Neural progenitor cell (in vitro differentiated cells): Measurements from ENCODE around the gene YTHDF1. TPM values are rescaled to one million over a fixed set of nuclear protein-coding genes. Genes with fewer than 3 reads are reported as not detected.

Experiments used
- DNase-seq: peaks from one replicate; pipeline ENCODE4 v3.0.0-alpha.2; 2016; ENCODE audit warnings: low spot score
- H2AFZ ChIP-seq: fragments of 200-600 bp; sonication (generic); replicated peaks from 2 replicates; pipeline ENCODE4 v1.6.1; 2016; ENCODE audit warnings: antibody characterized with exemption
- H3F3A ChIP-seq: fragments of 200-600 bp; sonication (generic); 2 replicates; pipeline ENCODE4 v1.6.1; 2016; ENCODE audit warnings: antibody characterized with exemption, low read depth
- H3K27ac ChIP-seq: fragments of 200-600 bp; sonication (generic); 2 replicates; pipeline ENCODE4 v1.5.1; 2016; ENCODE audit warnings: mild to moderate bottlenecking
- H3K27me3 ChIP-seq: fragments of 200-600 bp; sonication (generic); 2 replicates; pipeline ENCODE4 v1.6.1; 2016; ENCODE audit warnings: mild to moderate bottlenecking, moderate library complexity
- H3K36me3 ChIP-seq: fragments of 200-600 bp; sonication (generic); 2 replicates; pipeline ENCODE4 v1.5.1; 2016
- H3K4me1 ChIP-seq: fragments of 200-600 bp; sonication (generic); 2 replicates; pipeline ENCODE4 v1.6.1; 2016; ENCODE audit warnings: mixed run types
- H3K4me2 ChIP-seq: fragments of 200-600 bp; sonication (generic); 2 replicates; pipeline ENCODE4 v1.6.1; 2016
- H3K4me3 ChIP-seq: fragments of 200-600 bp; sonication (generic); 2 replicates; pipeline ENCODE4 v1.5.1; 2016
- H3K79me2 ChIP-seq: fragments of 200-600 bp; sonication (generic); 2 replicates; pipeline ENCODE4 v1.6.1; 2016; ENCODE audit warnings: low read depth
- H3K9ac ChIP-seq: fragments of 200-600 bp; sonication (generic); 2 replicates; pipeline ENCODE4 v1.6.1; 2016
- H3K9me3 ChIP-seq: fragments of 200-600 bp; sonication (generic); 2 replicates; pipeline ENCODE4 v1.5.1; 2016; ENCODE audit warnings: low read depth
- H4K20me1 ChIP-seq: fragments of 200-600 bp; sonication (generic); 2 replicates; pipeline ENCODE4 v1.6.1; 2016; ENCODE audit warnings: low read depth
- H3K27ac Mint-ChIP-seq: 3 replicates; pipeline ENCODE4 v1.8.0; 2021; ENCODE audit warnings: mixed read lengths
- H3K27me3 Mint-ChIP-seq: 2 replicates; pipeline ENCODE4 v1.8.0; 2022; ENCODE audit warnings: low read depth, mild to moderate bottlenecking, inconsistent platforms, moderate library complexity, mixed read lengths; ENCODE audit not compliant: insufficient read depth
- H3K36me3 Mint-ChIP-seq: 3 replicates; pipeline ENCODE4 v1.8.0; 2021; ENCODE audit warnings: mixed read lengths
- H3K4me1 Mint-ChIP-seq: 3 replicates; pipeline ENCODE4 v1.8.0; 2021; ENCODE audit warnings: mixed read lengths
- H3K4me3 Mint-ChIP-seq: 3 replicates; pipeline ENCODE4 v1.8.0; 2021; ENCODE audit warnings: mild to moderate bottlenecking, moderate library complexity, mixed read lengths
- H3K9me3 Mint-ChIP-seq: 3 replicates; pipeline ENCODE4 v1.8.0; 2020; ENCODE audit warnings: mixed read lengths
- EZH2 ChIP-seq: fragments of 200-600 bp; sonication (generic); IDR thresholded peaks from 2 replicates; pipeline ENCODE4 v1.6.1; 2017; ENCODE audit warnings: antibody characterized with exemption, mild to moderate bottlenecking, moderate library complexity
- EZH2phosphoT487 ChIP-seq: fragments of 200-600 bp; sonication (generic); IDR thresholded peaks from 2 replicates; pipeline ENCODE4 v1.6.1; 2017; ENCODE audit warnings: antibody characterized with exemption
- total RNA-seq: library from RNA; depleted of rRNA; stranded (reverse); fragments of >200 nt; gene quantifications from 2 replicates; pipeline ENCODE4 v1.2.3, GENCODE V29; 2015; ENCODE audit warnings: low replicate concordance
- TF ChIP-seq, protein P1 (sequence below): fragments of 200-600 bp; sonication (generic); IDR thresholded peaks from 2 replicates; pipeline ENCODE4 v1.5.1; 2017; ENCODE audit warnings: antibody characterized with exemption, mild to moderate bottlenecking

Gene YTHDF1
- total RNA-seq, 1 donor from 2014 or later: 28.1 TPM

DNA sequence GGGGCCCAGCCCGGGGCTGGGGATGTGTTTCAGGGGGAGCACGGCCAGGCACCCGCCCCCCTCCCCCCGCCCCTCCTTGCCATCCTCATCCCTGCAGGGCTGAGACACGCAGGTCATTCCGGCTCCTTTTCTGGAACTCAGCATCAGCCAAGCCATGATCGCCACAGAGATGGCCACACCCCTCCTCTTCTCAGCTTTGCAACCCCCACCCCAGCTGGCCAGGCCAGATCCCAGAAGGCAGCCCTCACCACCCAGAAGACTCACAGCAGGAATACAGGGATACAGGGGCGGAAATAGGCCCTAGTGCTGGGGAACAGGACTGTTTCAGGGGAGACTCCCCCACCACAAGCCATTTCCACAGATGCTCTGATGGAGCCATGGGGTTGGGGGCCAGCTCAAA is 33.5 kb downstream of the YTHDF1 start:
- TF ChIP-seq EZH2 (no peak), EZH2phosphoT487 (no peak)
- TF ChIP-seq, protein P1, sequence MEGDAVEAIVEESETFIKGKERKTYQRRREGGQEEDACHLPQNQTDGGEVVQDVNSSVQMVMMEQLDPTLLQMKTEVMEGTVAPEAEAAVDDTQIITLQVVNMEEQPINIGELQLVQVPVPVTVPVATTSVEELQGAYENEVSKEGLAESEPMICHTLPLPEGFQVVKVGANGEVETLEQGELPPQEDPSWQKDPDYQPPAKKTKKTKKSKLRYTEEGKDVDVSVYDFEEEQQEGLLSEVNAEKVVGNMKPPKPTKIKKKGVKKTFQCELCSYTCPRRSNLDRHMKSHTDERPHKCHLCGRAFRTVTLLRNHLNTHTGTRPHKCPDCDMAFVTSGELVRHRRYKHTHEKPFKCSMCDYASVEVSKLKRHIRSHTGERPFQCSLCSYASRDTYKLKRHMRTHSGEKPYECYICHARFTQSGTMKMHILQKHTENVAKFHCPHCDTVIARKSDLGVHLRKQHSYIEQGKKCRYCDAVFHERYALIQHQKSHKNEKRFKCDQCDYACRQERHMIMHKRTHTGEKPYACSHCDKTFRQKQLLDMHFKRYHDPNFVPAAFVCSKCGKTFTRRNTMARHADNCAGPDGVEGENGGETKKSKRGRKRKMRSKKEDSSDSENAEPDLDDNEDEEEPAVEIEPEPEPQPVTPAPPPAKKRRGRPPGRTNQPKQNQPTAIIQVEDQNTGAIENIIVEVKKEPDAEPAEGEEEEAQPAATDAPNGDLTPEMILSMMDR: no peak
- Histone ChIP-seq H3K79me2 (no peaks in the 10 kb centered on the region), H3K27ac (no peak overlapping the region), H3K9ac (no peak overlapping the region), H2AFZ (no peak overlapping the region), H4K20me1 (peaks cover 37% of the 10 kb centered on the region), H3K4me3 (no peak overlapping the region), H3K9me3 (no peaks in the 10 kb centered on the region), H3K27me3 (peaks cover 23% of the 10 kb centered on the region), H3K4me2 (no peak overlapping the region), H3F3A (peaks cover 38% of the 10 kb centered on the region), H3K4me1 (peaks cover 17% of the 10 kb centered on the region), H3K36me3 (no peaks in the 10 kb centered on the region)
- Mint-ChIP-seq H3K27ac (no peak overlapping the region), H3K27me3 (peaks cover 16% of the 10 kb centered on the region), H3K36me3 (no peaks in the 10 kb centered on the region), H3K9me3 (no peaks in the 10 kb centered on the region), H3K4me1 (peaks cover 36% of the 10 kb centered on the region), H3K4me3 (no peak overlapping the region)
- no peak for DNase-seq

DNA sequence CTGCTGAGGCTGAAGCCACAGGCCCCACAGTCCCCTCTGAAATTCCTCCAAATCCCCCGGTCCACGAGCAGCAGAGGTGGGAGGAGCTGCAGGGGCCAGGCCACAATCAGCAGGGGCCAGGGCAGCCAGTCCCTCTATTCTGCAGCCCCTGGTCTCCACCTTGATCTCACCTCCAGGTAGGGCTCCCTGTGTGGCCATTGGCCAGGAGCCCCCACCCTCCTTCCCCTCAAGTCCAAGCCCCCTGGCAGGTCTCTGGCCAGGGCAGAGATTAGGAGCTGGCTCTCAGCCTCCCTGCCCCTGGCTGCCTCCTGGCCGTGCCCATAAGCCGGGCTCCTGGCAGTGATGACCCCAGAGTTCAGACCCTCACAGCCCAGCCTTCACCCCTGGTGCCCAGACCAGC is 34.7 kb downstream of the YTHDF1 start:
- no peaks in the 10 kb centered on the region for H3K79me2 ChIP-seq
- Mint-ChIP-seq H3K27me3 (peaks cover 12% of the 10 kb centered on the region), H3K4me1 (peaks cover 39% of the 10 kb centered on the region), H3K9me3 (no peaks in the 10 kb centered on the region), H3K4me3 (no peak overlapping the region), H3K27ac (no peak overlapping the region), H3K36me3 (no peaks in the 10 kb centered on the region)
- no peaks in the 10 kb centered on the region for H3K9me3 ChIP-seq
- no peak for TF ChIP-seq EZH2phosphoT487
- TF ChIP-seq, protein P1: no peak
- no peak for TF ChIP-seq EZH2
- peaks cover 50% of the 10 kb centered on the region for H3F3A ChIP-seq
- peaks cover 35% of the 10 kb centered on the region for H3K27me3 ChIP-seq
- H3K4me2 ChIP-seq: no peak overlapping the region
- H3K36me3 ChIP-seq: no peaks in the 10 kb centered on the region
- H3K4me3 ChIP-seq: no peak overlapping the region
- no peak for DNase-seq
- peaks cover 24% of the 10 kb centered on the region for H3K4me1 ChIP-seq
- H2AFZ ChIP-seq: no peak overlapping the region
- peaks cover 47% of the 10 kb centered on the region for H4K20me1 ChIP-seq
- H3K27ac ChIP-seq: no peak overlapping the region
- no peak overlapping the region for H3K9ac ChIP-seq

GRCh38 chr20:63180569-63181185 is 35.3 kb downstream of the YTHDF1 start:
- no peak overlapping the region for H3K27ac Mint-ChIP-seq
- H3K4me3 ChIP-seq: no peak overlapping the region

More at GRCh38 chr20:63180569-63181185, 35.3 kb downstream of the YTHDF1 start:
- Histone ChIP-seq H3F3A (peaks cover 50% of the 10 kb centered on the region), H4K20me1 (peaks cover 53% of the 10 kb centered on the region), H3K9me3 (no peaks in the 10 kb centered on the region), H3K9ac (no peak overlapping the region), H2AFZ (no peak overlapping the region), H3K27ac (no peak overlapping the region), H3K79me2 (no peaks in the 10 kb centered on the region), H3K36me3 (no peaks in the 10 kb centered on the region), H3K4me2 (no peak overlapping the region), H3K27me3 (peaks cover 41% of the 10 kb centered on the region), H3K4me1 (peaks cover 30% of the 10 kb centered on the region)
- no peaks in the 10 kb centered on the region for H3K36me3 Mint-ChIP-seq
- peak overlapping the region; percentile 74 for H3K4me3 Mint-ChIP-seq
- peaks cover 42% of the 10 kb centered on the region for H3K4me1 Mint-ChIP-seq
- DNase-seq: no peak
- TF ChIP-seq EZH2: no peak
- TF ChIP-seq, protein P1: no peak
- H3K27me3 Mint-ChIP-seq: peaks cover 15% of the 10 kb centered on the region
- no peaks in the 10 kb centered on the region for H3K9me3 Mint-ChIP-seq
